HG02623 (cell line): Measurements from ENCODE around the gene LLCFC1.

ENCODE experiments used
- ATAC-seq: cut with Tn5 transposase; IDR thresholded peaks from one replicate; pipeline ENCODE4 v1.9.1; 2021; ENCODE audit warnings: moderate library complexity; ENCODE audit not compliant: unreplicated experiment

The LLCFC1 gene

GRCh38 chr7:142939226-142939910 is at the start of gene LLCFC1:
Gene LLCFC1 (plus strand): TSS chr7:142939484. CDS start chr7:142939622, 138 bp downstream.
- ATAC-seq, result no peak

GRCh38 chr7:142889816-142890215 is 49.5 kb upstream of the LLCFC1 start:
- no peak for ATAC-seq

DNA sequence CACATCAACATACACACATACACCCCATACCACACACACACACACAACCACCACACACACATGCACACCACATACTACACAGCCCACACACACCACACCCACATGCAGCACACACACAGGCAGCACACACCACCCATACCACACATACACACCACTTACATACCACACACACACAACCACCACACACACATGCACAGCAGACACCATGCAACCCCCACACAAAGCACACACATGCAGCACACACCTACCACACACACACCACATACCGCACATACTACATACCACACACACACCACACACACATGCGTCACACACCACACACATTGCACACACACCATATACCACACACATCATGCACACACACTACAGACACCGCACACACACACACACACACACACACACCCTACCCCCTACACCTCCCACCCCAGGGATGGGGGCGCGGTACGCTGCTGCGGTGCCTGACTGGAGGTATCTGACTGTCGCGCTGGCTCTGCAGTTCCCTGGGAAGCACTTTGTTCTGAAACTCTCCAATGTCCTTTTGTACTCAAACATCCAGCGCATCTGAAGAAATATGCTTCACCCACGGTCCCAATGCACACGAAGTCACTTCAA is 48.3 kb upstream of the LLCFC1 start:
- ATAC-seq, result no peak

- no peak for ATAC-seq
These were observed 47.7 kb upstream of the LLCFC1 start for GRCh38 chr7:142891490-142892082.

DNA sequence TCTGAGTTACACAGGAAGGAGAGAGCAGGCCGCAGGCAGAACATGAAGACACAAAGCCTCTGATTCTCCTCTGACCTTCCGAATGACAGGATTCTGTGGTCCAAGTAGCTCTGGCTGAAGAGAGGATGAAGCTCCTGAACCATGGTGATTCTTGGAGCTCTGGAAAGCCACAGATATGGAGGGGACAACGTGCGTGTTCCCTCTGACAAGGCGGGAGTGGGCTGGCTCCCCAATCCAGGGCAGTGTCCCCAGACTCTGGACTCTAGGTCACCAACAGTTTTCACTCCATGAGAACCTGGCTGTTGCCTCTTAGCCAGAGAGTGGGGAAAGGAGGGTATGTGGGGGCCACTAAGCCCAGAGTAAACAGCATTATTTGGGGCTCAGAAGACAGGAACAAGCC is 46.3 kb upstream of the LLCFC1 start:
- no peak for ATAC-seq

GRCh38 chr7:142894112-142894984 is 44.9 kb upstream of the LLCFC1 start:
- no peak for ATAC-seq

GRCh38 chr7:142894985-142895593 is 44.2 kb upstream of the LLCFC1 start:
- ATAC-seq, result no peak

DNA sequence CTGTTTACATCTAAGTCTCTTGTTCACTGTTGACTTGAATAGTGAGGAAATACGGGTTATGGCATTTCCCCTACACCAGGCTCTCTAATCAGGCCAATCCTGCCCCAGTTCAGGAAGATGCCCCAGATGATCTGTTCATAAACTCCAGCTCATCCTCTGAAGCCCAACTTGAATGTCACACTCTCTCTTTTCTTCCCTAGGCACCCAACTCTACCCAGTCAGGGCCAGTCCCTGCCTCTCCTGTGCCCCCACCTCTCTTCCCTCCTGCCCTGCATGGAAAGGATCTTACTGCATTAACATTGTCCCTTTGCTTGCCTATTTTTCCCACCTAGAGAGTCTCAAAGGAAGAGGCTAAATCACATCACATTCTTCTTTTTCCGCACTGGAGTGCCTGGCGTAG is 43.1 kb upstream of the LLCFC1 start:
- no peak for ATAC-seq

- ATAC-seq, result no peak
These were observed 42.4 kb upstream of the LLCFC1 start for GRCh38 chr7:142896741-142897379.

DNA sequence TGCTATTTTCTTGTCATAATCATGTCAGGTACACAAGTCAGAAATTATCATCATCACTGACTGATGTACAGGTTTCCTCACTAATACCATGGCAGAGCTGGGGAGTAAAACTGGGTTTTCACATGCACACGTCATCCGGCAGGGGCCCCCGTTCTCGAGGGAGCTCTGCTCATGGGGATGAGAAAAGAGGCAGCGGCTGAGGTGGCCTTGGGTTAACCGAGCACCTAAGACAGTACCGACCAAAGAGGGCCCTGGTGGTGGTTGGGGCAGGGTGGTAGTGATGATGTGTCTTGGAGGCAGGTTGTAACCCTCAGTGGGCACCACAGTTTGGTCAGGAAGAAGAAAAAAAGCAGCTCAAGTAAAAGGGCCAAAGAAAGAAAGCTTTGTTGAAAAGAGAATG is 41.6 kb upstream of the LLCFC1 start:
- ATAC-seq, result no peak

DNA sequence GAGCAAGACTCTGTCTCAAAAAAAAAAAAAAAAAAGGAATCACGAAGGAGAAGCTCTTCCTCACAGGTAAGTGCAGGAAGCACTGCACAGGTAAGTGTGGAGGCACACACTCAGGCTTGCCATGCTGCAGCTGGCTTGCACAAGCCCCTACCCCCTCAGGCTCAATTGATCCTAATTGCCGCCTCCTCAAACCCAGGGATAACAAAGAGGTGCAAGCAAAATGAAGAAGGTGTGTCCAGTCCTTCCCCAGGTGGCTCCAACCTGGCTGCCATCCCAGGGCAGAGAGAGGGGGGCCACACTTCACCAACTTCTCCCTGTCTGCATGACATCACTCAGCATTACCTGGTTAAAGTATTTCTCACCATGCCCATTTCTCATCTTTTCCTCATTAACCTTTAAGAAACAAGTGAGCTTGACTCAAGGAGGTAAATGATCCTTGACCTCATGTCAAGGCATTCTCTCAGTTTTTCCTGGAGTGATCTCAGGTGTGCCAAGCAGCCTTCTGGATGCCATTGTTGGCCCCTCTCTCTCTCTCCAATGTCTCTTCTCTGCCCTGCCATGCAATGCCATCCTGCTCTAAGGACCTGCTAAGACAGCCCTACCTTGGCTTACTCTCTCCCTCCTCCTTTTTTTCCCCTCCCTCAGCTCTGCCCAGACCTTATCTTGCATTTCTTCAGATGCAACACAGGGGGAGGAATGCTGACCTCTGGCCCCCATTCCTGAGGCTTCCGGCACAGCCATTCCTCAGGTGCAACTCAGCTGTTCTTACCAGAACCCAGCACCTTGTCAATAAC is 40.7 kb upstream of the LLCFC1 start:
- no peak for ATAC-seq

DNA sequence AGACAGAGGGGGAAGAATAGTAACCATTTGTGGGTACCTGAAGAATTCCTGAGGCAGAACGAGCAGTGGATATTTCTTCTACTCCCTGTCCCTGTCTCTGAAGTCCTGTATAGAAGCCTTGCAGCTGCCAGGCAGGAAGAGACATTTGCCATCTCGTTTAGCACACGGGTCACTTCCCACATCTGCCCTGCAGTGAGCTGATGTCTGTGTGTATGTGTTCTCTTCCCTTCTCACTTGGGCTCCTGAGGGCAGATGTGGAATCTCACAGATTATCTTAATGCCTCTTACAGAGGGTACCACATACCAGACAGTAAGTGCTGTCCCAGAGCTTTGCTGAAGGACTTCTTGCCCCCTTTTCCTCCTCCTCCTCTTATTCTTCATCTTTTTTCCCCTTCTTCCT is 39.6 kb upstream of the LLCFC1 start:
- no peak for ATAC-seq

DNA sequence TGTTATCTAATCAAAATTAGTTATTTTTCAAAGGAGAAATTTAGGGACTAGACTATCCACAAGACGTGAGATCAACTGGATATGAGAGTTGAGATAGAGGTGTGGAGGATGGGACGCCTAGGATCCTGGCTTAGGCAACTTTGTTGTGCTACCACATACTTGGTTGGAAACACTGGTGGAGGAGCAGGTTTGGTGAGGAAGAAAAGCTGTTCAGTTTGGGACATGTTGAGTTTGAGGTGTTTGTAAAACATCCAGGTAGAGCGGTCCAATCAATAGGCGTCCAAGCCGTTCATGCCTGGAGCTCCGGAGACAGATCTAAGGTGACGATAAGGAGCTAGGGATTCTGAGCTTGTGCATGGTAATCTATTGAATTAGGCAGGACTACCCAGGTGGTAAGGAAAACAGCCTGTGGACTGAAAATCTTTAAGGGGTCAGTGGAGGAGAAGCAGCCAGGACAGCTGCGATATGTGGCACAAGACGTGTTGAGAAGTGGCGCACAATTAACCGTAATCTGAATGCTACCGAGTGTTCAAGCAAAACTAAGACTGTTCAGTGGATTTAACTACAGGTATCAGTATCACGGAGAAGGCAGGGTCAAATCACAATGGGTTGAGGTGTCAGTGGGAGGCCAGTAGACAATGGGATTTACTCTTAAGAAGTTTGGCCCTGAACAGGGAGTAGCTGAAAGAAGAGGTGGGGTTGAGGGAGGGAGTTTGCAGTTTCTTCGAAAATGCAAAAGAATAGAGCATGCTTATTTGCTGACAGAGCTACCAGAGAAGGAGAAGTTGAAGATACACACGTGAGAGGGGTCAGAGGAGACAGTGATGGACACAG is 37.6 kb upstream of the LLCFC1 start:
- no peak for ATAC-seq

DNA sequence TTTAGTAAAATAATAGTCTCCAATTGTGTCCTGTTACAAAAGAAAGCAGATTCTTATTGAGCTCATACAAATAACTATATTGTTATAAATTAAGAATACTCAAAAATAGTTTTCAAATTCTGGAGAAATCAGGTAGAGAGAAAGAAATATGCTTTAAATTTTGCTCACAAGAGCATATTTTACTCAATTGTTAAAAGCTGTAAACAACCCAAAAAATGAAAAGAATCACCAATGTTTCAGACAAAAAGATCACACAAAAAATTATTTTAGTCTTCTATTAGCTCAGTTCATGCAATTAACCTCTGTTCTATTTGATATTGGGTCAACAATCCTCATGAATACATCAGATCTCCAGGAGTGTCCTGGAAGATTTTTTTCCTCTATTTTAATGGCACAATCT is 35.2 kb upstream of the LLCFC1 start:
- no peak for ATAC-seq

GRCh38 chr7:142905759-142906158 is 33.5 kb upstream of the LLCFC1 start:
- ATAC-seq, result no peak

GRCh38 chr7:142906643-142907042 is 32.6 kb upstream of the LLCFC1 start:
- no peak for ATAC-seq

DNA sequence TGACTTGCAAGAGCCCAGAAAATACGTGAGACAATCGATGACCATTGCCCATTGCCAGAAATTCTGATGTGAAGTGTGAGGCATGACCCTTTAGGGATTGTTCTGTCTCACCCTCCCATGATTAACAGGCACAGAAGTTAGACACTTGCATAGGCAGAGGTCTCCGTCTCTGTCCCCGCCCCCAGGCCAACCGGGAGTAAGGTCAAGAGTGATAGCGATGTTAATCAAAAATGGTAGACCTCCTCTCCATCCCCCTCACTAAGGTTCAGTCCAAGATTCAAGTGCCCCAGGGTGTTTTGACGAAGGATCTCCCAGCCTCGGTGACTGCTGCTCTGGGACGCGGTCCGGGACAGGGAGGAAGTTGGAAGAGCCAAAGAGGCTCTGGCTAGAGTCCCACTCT is 31.0 kb upstream of the LLCFC1 start:
- no peak for ATAC-seq

- no peak for ATAC-seq
These were observed 30.1 kb upstream of the LLCFC1 start for GRCh38 chr7:142908921-142909890.
